ENCODE results near the gene MSH3.

DNA sequence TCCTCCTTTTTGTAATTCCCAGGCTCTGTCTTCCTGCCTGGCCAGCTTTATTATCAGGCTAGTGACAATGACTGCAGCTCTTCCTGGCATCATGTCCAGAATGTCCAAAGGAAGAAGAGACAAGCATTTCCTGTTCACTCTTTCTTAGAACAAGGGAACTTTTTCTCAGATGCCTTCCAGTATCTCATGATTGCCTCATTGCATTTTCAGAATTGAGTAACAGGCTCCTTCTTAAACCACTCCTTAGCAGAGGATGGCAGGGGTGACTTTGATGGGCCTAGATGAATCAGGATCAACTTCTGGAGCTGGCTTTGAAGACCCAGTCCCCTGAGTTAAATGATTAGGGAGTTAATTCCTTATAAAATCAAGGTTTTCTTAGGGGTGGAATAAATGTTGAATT, 212.8 kb downstream of the MSH3 start:
- TF ChIP-seq, protein P1, sequence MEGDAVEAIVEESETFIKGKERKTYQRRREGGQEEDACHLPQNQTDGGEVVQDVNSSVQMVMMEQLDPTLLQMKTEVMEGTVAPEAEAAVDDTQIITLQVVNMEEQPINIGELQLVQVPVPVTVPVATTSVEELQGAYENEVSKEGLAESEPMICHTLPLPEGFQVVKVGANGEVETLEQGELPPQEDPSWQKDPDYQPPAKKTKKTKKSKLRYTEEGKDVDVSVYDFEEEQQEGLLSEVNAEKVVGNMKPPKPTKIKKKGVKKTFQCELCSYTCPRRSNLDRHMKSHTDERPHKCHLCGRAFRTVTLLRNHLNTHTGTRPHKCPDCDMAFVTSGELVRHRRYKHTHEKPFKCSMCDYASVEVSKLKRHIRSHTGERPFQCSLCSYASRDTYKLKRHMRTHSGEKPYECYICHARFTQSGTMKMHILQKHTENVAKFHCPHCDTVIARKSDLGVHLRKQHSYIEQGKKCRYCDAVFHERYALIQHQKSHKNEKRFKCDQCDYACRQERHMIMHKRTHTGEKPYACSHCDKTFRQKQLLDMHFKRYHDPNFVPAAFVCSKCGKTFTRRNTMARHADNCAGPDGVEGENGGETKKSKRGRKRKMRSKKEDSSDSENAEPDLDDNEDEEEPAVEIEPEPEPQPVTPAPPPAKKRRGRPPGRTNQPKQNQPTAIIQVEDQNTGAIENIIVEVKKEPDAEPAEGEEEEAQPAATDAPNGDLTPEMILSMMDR (IDR thresholded peaks at IDR 0.05): no peak
- TF ChIP-seq EP300 (IDR thresholded peaks at IDR 0.05): no peak

Data from stomach (tissue), 4 donors.